Right renal pelvis (tissue), 4 donors: ENCODE measurements around the gene ILRUN. TPM values are rescaled to one million over a fixed set of nuclear protein-coding genes. Genes with fewer than 3 reads are reported as not detected.

Experiments used
- polyA plus RNA-seq, 4 donors: library from polyadenylated mRNA; unstranded; fragments of 120-200 nt; gene quantifications; one replicate each; pipeline ENCODE4 v1.2.1, GENCODE V29; 2013; ENCODE audit not compliant: insufficient read length in 4 of 4

The ILRUN gene
- polyA plus RNA-seq, 4 donors, result 52.2 to 53.1 (median 52.7) TPM

Other genes starting within 250 kb of the ILRUN start
- under 1 TPM; 0.72 to 0.97 (median 0.82) TPM for gene PACSIN1, start 230.7 kb downstream of the ILRUN start, polyA plus RNA-seq
- gene SPDEF, start 140.4 kb downstream of the ILRUN start, polyA plus RNA-seq, result under 1 TPM in 2 of 4 donors, not detected in 2; 0.14 to 0.19 TPM
- 100 to 1,000 TPM; 130 to 165 (median 152) TPM for gene SNRPC, start 60.7 kb upstream of the ILRUN start, polyA plus RNA-seq
- gene BLTP3A, start 95.3 kb upstream of the ILRUN start, polyA plus RNA-seq, result 10 to 100 TPM; 13.5 to 15.4 (median 14.2) TPM
- gene TAF11, start 191.3 kb upstream of the ILRUN start, polyA plus RNA-seq, result 10 to 100 TPM; 44.1 to 51.5 (median 48.6) TPM
- gene ANKS1A, start 192.5 kb upstream of the ILRUN start, polyA plus RNA-seq, result 10 to 100 TPM; 37.4 to 49.0 (median 44.5) TPM